Urinary bladder (tissue), 4 donors: Measurements from ENCODE around the gene ZNF606. TPM values are rescaled to one million over a fixed set of nuclear protein-coding genes. Genes with fewer than 3 reads are reported as not detected.

Source experiments
- DNase-seq: peaks from one replicate; pipeline ENCODE4 v3.0.0-alpha.2; 2015; ENCODE audit errors: extremely low spot score
- H3K27ac ChIP-seq: one replicate; pipeline ENCODE4 v1.5.1; 2013; ENCODE audit warnings: low read depth, mild to moderate bottlenecking, moderate library complexity
- H3K36me3 ChIP-seq: one replicate; pipeline ENCODE4 v1.6.1; 2013; ENCODE audit warnings: mild to moderate bottlenecking, moderate library complexity; ENCODE audit not compliant: insufficient read depth
- H3K4me1 ChIP-seq: one replicate; pipeline ENCODE4 v1.6.1; 2013; ENCODE audit warnings: mild to moderate bottlenecking, moderate library complexity; ENCODE audit not compliant: insufficient read depth
- H3K4me3 ChIP-seq: one replicate; pipeline ENCODE4 v1.5.1; 2013; ENCODE audit warnings: low read depth, low read length
- WGBS: extraction: QIAGEN DNeasy Blood & Tissue Kit; methylation state at CpG from one replicate; pipeline ENCODE4 v1.1.7; 2013; 5-methylcytosine and 5-hydroxymethylcytosine counted together
- polyA plus RNA-seq: library from polyadenylated mRNA; stranded (reverse); fragments of 200-250 nt; gene quantifications from one replicate; pipeline ENCODE4 v1.2.3, GENCODE V29; 2013
- total RNA-seq: library from RNA; depleted of rRNA; stranded (reverse); fragments of >200 nt; gene quantifications from one replicate; pipeline ENCODE4 v1.2.3, GENCODE V29; 2014
- donor health status: healthy with polysubstance abuse.
- donor health status: healthy.

The ZNF606 gene
- total RNA-seq, result 35.4 TPM
- polyA plus RNA-seq, result 11.2 TPM

- peaks cover 11% of the 10 kb centered on the region for H3K36me3 ChIP-seq
- WGBS, result under 1% methylated on average over 91 of the region's 91 CpGs
- no peaks in the 10 kb centered on the region for H3K4me1 ChIP-seq
- peak; percentile 56 for DNase-seq
- peak within 1 kb of the TSS; percentile 96 for H3K27ac ChIP-seq
- H3K4me3 ChIP-seq, result peak within 1 kb of the TSS; percentile 93
Observed at GRCh38 chr19:58002384-58003173, at the start of gene ZNF606. Gene ZNF606, minus strand, starts transcription at chr19:58002820. Its CDS starts 1,501 bp downstream, at chr19:58001319.

- no peak for DNase-seq
- Histone ChIP-seq H3K36me3 (no peaks in the 10 kb centered on the region), H3K27ac (no peak overlapping the region), H3K4me1 (no peaks in the 10 kb centered on the region), H3K4me3 (no peak overlapping the region)
- WGBS, result 97% methylated on average over 16 of the region's 16 CpGs
Observed at GRCh38 chr19:58052256-58052655, 49.6 kb upstream of the ZNF606 start.

DNA sequence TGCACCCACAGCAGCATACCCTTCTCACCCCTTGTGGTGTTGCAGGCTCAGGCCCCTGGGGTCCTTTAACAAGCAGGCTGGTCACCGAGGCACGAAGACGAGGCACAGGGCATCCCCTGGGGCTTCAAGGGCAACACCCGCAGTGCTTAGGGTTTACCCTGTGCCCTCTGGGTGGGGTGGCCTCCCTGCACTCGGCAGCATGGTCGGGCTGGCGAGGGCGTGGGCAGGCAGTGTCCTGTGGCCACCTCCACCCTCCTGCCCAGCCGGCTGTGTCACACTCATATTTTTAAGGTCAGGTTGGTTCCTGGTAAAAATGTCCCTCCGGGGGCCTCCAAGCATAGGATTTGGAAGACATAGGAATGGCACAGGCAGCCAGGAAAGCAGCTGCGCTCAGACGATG, 45.1 kb upstream of the ZNF606 start:
- DNase-seq, result no peak
- H3K4me1 ChIP-seq, result no peaks in the 10 kb centered on the region
- WGBS, result 93% methylated on average over 12 of the region's 12 CpGs
- H3K27ac ChIP-seq, result no peak overlapping the region
- H3K4me3 ChIP-seq, result no peak overlapping the region
- H3K36me3 ChIP-seq, result no peaks in the 10 kb centered on the region

DNA sequence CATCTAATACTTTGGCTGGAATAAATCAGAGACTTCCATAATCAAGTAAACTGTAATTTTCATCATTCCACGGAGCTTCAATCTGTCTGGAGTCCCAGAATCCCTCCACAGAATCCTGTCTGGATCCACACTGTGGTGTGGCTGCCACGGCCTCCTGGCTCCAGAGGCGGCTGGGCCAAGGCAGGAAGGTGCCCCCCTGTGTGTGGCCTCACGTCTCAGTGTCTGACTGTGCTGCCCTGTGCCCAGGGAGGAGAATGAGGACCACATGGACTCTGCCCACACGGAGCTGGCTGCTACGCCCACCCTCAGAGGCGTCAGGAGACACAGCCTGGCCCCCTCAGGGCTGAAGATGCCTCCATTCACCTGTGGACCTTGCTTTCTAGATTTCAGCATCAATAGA, 44.2 kb upstream of the ZNF606 start:
- Histone ChIP-seq H3K27ac (no peak overlapping the region), H3K36me3 (no peaks in the 10 kb centered on the region), H3K4me3 (no peak overlapping the region), H3K4me1 (no peaks in the 10 kb centered on the region)
- 94% methylated on average over 7 of the region's 7 CpGs for WGBS
- no peak for DNase-seq

- H3K36me3 ChIP-seq, result no peaks in the 10 kb centered on the region
- no peak overlapping the region for H3K27ac ChIP-seq
- 96% methylated on average over 24 of the region's 24 CpGs for WGBS
- H3K4me3 ChIP-seq, result no peak overlapping the region
- no peak for DNase-seq
- H3K4me1 ChIP-seq, result no peaks in the 10 kb centered on the region
Observed at GRCh38 chr19:58045411-58046050, 42.9 kb upstream of the ZNF606 start.

DNA sequence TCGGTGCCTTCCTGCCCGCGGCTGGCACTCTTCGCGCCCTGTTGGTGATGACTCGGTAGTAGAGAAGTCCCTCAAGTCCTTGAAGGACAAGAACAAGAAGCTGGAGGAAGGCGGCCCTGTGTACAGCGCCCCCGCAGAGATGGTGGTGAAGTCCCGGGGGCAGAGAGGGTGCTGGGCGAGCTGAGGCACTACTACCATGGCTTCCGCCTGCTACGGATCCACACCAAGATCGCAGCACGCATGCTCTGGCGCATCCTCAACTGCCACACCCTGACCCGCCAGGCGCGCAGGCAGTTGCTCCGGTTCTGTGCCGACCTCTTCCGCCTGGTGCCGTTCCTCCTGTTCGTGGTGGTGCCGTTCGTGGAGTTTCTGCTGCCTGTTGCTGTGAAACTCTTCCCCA, 42.3 kb upstream of the ZNF606 start:
- Histone ChIP-seq H3K27ac (no peak overlapping the region), H3K36me3 (no peaks in the 10 kb centered on the region), H3K4me1 (no peaks in the 10 kb centered on the region), H3K4me3 (no peak overlapping the region)
- 96% methylated on average over 26 of the region's 26 CpGs for WGBS
- DNase-seq, result no peak

GRCh38 chr19:58044391-58044790, 41.8 kb upstream of the ZNF606 start:
- Histone ChIP-seq H3K36me3 (no peaks in the 10 kb centered on the region), H3K4me1 (no peaks in the 10 kb centered on the region), H3K4me3 (no peak overlapping the region), H3K27ac (no peak overlapping the region)
- DNase-seq, result no peak
- WGBS, result 77% methylated on average over 42 of the region's 42 CpGs

- WGBS, result 50% methylated on average over 54 of the region's 54 CpGs
- DNase-seq, result no peak
- H3K4me3 ChIP-seq, result no peak overlapping the region
- H3K36me3 ChIP-seq, result no peaks in the 10 kb centered on the region
- H3K4me1 ChIP-seq, result no peaks in the 10 kb centered on the region
- no peak overlapping the region for H3K27ac ChIP-seq
Observed at GRCh38 chr19:58042495-58043340, 40.1 kb upstream of the ZNF606 start.

DNA sequence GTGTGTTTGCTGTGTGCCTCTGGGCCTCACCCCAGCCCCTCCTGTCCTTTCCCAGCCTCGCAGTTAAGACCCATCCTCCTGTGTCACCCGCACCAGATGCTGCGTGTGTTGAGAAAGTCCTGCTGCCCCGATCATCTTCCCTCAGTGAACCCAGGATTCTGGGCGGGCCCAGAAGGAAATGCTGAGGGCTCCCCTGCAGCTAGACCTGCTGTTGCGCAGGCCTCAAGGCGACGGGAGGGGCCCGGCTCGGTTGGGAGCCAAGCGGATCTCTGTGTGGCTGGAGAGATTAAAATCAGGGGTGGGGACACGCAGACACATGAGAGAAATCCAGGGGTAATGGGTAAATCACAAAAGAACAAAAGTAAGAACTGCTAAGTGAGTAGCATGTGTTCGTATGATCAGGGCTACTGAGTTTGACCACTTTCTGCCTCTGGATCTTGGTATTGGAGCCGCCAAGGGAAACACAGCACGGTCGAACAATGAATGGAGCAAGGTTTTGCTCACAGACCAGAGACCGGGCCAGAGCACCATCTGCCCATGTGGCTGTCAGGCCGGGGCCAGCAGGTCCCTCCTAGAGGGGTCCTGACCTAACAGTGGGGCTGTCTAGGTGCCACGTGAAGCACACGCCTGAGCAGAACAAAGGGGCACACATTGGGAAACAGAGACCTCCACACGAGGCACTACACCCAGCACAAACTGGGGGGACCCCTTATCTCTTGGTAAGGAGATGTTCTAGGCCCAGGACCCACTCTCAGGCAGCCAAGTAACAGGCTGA, 38.3 kb upstream of the ZNF606 start:
- no peak overlapping the region for H3K4me3 ChIP-seq
- no peaks in the 10 kb centered on the region for H3K36me3 ChIP-seq
- H3K27ac ChIP-seq, result no peak overlapping the region
- DNase-seq, result no peak
- 78% methylated on average over 21 of the region's 21 CpGs for WGBS
- H3K4me1 ChIP-seq, result no peaks in the 10 kb centered on the region

- 18% methylated on average over 8 of the region's 8 CpGs for WGBS
- no peak overlapping the region for H3K4me3 ChIP-seq
- no peak for DNase-seq
- H3K27ac ChIP-seq, result no peak overlapping the region
- no peaks in the 10 kb centered on the region for H3K4me1 ChIP-seq
- no peaks in the 10 kb centered on the region for H3K36me3 ChIP-seq
Observed at GRCh38 chr19:58038688-58039204, 36.1 kb upstream of the ZNF606 start.

- H3K4me3 ChIP-seq, result no peak overlapping the region
- no peak for DNase-seq
- 23% methylated on average over 44 of the region's 44 CpGs for WGBS
- H3K36me3 ChIP-seq, result no peaks in the 10 kb centered on the region
- H3K4me1 ChIP-seq, result no peaks in the 10 kb centered on the region
- H3K27ac ChIP-seq, result no peak overlapping the region
Observed at GRCh38 chr19:58037927-58038687, 35.5 kb upstream of the ZNF606 start.

GRCh38 chr19:58035863-58036262, 33.2 kb upstream of the ZNF606 start:
- Histone ChIP-seq H3K27ac (no peak overlapping the region), H3K36me3 (no peaks in the 10 kb centered on the region), H3K4me1 (no peaks in the 10 kb centered on the region), H3K4me3 (no peak overlapping the region)
- WGBS, result 65% methylated on average over 8 of the region's 8 CpGs
- DNase-seq, result no peak
